OCI-LY3 (cell line): Measurements from ENCODE around the gene IZUMO4.

Experiments used
- CTCF ChIP-seq: fragments of 200-600, 300-600 bp; sonication (generic); IDR thresholded peaks from 2 replicates; pipeline ENCODE4 v1.5.1; 2014; ENCODE audit warnings: antibody characterized with exemption, low read length, low read depth
- EZH2phosphoT487 ChIP-seq: fragments of 200-600 bp; shearing (Covaris generic); IDR thresholded peaks from 2 replicates; pipeline ENCODE4 v1.6.1; 2018; ENCODE audit warnings: antibody characterized with exemption, mixed run types, low read depth

- TF ChIP-seq EZH2phosphoT487 (no peak), CTCF (no peak)
Observed at GRCh38 chr19:2139385-2140137, 42.8 kb downstream of the IZUMO4 start.
